SK-N-MC (cell line): Measurements from ENCODE around the gene NR4A3.

Experiments used
- DNase-seq: peaks from one replicate; pipeline ENCODE4 v3.0.0-alpha.2; 2011; ENCODE audit warnings: low read depth, low spot score
- H3K27ac ChIP-seq: fragments of 200-600 bp; sonication (generic); 2 replicates; pipeline ENCODE4 v1.5.1; 2016; ENCODE audit warnings: mixed run types
- H3K36me3 ChIP-seq: fragments of 200-600 bp; sonication (generic); 2 replicates; pipeline ENCODE4 v1.6.1; 2017; ENCODE audit warnings: antibody characterized with exemption, low read length, mixed read lengths; ENCODE audit not compliant: insufficient read depth
- H3K4me3 ChIP-seq: fragments of 200-600 bp; sonication (generic); 2 replicates; pipeline ENCODE4 v1.5.1; 2016
- H3K9ac ChIP-seq: fragments of 200-600 bp; sonication (generic); 2 replicates; pipeline ENCODE4 v1.8.0; 2017; ENCODE audit warnings: mixed run types, mixed read lengths; ENCODE audit not compliant: insufficient read length
- H3K9me3 ChIP-seq: fragments of 200-600 bp; sonication (generic); 2 replicates; pipeline ENCODE4 v1.6.1; 2017; ENCODE audit warnings: low read depth, mild to moderate bottlenecking, antibody characterized with exemption, low read length, moderate library complexity, mixed read lengths
- EZH2 ChIP-seq: fragments of 200-600 bp; sonication (generic); IDR thresholded peaks from one replicate; pipeline ENCODE4 v1.6.1; 2017; ENCODE audit warnings: antibody characterized with exemption
- FOXP2 ChIP-seq: optimal IDR thresholded peaks from 2 replicates; pipeline ENCODE3; 2011; ENCODE audit warnings: mild to moderate bottlenecking, moderate library complexity; ENCODE audit not compliant: insufficient read depth; ENCODE audit errors: extremely low read length, control extremely low read depth
- POLR2AphosphoS5 ChIP-seq: IDR thresholded peaks from 2 replicates; pipeline ENCODE4 v1.6.1; 2012; ENCODE audit warnings: mild to moderate bottlenecking, low read depth, low read length, borderline replicate concordance

Gene NR4A3

DNA sequence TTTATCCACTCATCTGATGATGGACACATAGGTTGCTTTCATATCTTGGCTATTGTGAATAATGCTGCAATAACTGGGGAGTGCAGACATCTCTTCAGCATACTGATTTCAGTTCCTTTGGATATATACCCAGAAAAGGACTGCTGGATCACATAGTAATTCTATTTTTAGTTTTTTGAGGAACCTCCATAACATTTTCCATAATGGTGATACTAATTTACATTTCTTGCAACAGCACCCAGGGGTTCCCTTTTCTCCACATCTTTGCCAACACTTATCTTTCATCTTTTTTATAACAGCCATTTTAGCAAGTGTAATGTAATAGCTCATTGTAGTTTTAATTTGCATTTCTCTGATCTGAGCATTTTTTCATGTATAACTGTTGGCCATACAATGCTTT lies 34.1 kb upstream of the NR4A3 start:
- TF ChIP-seq POLR2AphosphoS5 (no peak), EZH2 (no peak), FOXP2 (no peak)
- H3K9me3 ChIP-seq, result no peaks in the 10 kb centered on the region
- no peak overlapping the region for H3K4me3 ChIP-seq
- H3K9ac ChIP-seq, result no peak overlapping the region
- H3K36me3 ChIP-seq, result no peaks in the 10 kb centered on the region
- DNase-seq, result no peak
- no peak overlapping the region for H3K27ac ChIP-seq

DNA sequence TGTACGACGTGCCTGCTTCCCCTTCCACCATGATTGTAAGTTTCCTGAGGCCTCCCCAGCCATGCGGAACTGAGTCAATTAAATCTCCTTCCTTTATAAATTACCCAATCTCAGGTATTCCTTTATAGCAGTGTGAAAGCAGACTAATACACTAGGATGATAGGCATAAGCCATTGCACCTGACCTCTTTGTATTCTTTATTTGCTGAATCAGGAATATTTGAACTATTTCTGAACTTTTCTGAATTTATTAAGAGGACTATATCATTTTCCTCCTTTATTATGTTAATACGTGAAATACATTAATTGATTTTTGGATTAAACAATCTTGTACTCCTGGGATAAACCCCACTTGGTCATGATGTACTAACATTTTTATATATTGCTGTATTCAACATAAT lies 28.2 kb upstream of the NR4A3 start:
- no peaks in the 10 kb centered on the region for H3K9me3 ChIP-seq
- H3K36me3 ChIP-seq, result no peaks in the 10 kb centered on the region
- TF ChIP-seq EZH2 (no peak), POLR2AphosphoS5 (no peak), FOXP2 (no peak)
- no peak overlapping the region for H3K9ac ChIP-seq
- no peak for DNase-seq
- no peak overlapping the region for H3K27ac ChIP-seq
- no peak overlapping the region for H3K4me3 ChIP-seq

DNA sequence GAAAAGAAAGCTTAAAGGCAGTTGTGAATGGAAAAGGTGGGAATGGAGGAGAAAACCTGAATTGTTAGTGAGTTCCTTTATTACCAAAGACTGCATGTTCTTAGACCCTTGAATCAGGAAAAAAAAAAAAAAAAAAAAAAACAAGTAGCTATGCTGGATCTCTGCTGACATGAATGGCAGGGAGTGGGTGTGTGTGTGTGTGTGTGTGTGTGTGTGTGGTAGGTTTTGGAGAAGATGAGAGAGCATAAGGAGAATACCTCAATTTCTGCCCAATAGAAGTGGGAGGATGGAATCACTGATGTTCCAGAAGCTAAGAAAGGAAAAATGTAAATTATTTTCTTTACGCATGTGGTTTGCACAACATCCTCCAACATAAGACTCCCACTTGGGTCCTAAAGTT lies 25.5 kb upstream of the NR4A3 start:
- no peak for TF ChIP-seq EZH2
- TF ChIP-seq POLR2AphosphoS5, result no peak
- TF ChIP-seq FOXP2, result no peak
- Histone ChIP-seq H3K4me3 (no peak overlapping the region), H3K9ac (no peak overlapping the region), H3K9me3 (no peaks in the 10 kb centered on the region), H3K27ac (no peak overlapping the region), H3K36me3 (no peaks in the 10 kb centered on the region)
- no peak for DNase-seq

DNA sequence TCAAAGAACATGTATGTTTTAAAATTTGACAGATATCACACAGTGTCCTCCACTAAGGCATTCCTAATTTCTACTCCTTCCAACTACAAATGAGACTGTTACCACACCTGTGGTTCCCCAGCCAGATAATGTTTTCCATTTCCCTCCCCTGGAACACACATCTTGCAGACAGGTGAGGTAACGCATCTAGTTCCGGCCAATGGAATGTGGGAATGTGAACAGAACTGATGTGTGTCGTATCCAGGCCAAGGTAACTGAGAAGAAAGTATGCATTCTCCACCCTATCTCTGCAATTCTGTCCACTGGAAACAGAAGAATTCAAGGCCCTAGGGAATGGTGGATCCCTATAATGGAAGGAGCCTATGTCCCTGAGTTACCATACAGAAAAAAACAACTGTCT lies 19.9 kb upstream of the NR4A3 start:
- Histone ChIP-seq H3K27ac (no peak overlapping the region), H3K9ac (no peak overlapping the region), H3K36me3 (no peaks in the 10 kb centered on the region), H3K9me3 (no peaks in the 10 kb centered on the region), H3K4me3 (no peak overlapping the region)
- TF ChIP-seq FOXP2 (no peak), EZH2 (no peak), POLR2AphosphoS5 (no peak)
- DNase-seq, result no peak

DNA sequence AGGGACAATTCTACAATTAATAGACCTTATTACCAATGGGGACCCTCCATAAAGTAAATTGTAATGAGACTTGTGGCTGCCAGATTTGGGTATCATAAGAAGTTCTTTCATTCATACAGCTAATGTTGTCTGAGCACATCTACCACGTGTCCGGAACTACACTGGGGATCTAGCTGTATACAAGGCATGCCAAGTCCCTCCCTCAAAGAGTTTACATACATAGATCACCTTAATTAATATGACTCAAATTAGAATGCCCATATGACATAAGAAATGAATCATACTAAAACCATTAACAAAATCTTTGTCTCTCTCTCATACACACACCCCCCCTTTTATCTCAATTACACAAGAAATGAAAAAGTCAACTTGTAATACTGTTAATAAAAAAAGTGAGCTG lies 18.0 kb upstream of the NR4A3 start:
- H3K9ac ChIP-seq, result no peak overlapping the region
- H3K27ac ChIP-seq, result no peak overlapping the region
- H3K9me3 ChIP-seq, result no peaks in the 10 kb centered on the region
- TF ChIP-seq EZH2 (no peak), POLR2AphosphoS5 (no peak), FOXP2 (no peak)
- no peaks in the 10 kb centered on the region for H3K36me3 ChIP-seq
- H3K4me3 ChIP-seq, result no peak overlapping the region
- DNase-seq, result no peak

DNA sequence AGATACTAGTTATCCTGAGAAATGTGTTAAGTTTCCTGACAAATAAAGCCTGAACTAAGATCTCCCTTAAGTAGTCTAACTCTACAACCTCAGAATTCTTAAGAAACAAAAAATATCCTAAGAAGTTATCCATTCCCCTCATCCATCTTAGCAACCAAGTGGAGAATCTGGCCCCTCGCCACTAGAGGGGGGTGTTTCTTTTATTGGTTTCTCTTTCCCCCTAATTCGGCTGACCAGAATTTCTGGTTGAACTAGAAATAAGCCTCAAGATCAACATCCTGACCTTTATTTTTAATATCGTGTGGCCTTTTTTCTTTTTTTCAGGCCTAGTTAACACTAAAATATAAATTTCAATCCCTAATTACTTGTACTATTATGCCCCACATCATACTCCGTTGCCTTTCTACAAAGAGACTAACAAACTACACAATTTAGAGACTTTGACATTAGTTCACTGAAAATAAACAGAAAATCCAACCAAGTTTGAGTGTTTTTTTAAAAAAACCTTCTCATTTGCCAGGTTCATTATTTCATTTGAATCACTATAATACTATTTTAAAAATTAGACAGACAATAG lies 14.3 kb upstream of the NR4A3 start:
- Histone ChIP-seq H3K4me3 (no peak overlapping the region), H3K36me3 (0 out of 2 replicates have a peak, but pooled peaks cover 3% of the 10 kb centered on the region), H3K9me3 (no peaks in the 10 kb centered on the region), H3K9ac (no peak overlapping the region), H3K27ac (no peak overlapping the region)
- TF ChIP-seq FOXP2, result no peak
- no peak for DNase-seq

DNA sequence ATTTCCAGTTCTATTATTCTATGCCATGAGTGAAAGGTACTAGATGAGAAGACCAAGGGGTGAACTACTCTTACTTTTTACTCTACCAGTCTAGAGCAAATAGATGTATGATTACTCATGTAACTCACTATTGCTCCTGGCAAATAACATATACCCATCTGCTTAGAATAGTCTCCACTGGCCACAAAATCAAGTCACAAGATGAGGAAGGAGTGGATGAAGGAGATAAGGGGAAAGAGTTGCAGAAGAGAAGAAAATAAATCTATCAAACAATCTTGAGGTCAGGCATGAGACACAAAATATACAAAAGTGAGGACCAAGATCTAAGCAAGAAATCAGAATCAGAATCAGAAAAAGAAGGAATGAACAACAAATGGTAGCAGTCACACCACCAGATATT lies 13.7 kb upstream of the NR4A3 start:
- no peak for DNase-seq
- Histone ChIP-seq H3K9me3 (no peaks in the 10 kb centered on the region), H3K9ac (no peak overlapping the region), H3K36me3 (0 out of 2 replicates have a peak, but pooled peaks cover 3% of the 10 kb centered on the region), H3K4me3 (no peak overlapping the region), H3K27ac (no peak overlapping the region)
- TF ChIP-seq POLR2AphosphoS5, result no peak
- no peak for TF ChIP-seq EZH2
- TF ChIP-seq FOXP2, result no peak

DNA sequence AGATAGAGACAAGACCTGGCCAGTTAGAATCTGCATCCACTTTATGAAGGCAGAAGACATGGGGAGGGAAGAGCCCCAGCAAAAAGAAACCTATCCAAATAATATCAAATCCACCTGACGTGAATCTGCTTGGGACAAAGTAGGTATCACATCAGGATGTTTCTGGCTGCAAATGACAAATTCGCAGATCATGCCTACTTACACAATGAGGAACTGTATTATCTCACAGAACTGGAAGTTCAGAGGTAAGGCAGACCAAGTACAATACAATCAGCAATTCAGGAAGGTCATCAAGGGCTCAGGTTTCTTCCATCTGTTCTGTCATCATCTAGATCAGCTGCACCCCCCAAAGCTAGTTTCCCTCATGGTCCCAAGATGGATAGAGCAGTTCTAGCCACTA lies 13.2 kb upstream of the NR4A3 start:
- H3K9ac ChIP-seq, result no peak overlapping the region
- no peak for DNase-seq
- TF ChIP-seq EZH2 (no peak), FOXP2 (no peak), POLR2AphosphoS5 (no peak)
- H3K9me3 ChIP-seq, result no peaks in the 10 kb centered on the region
- H3K27ac ChIP-seq, result no peak overlapping the region
- 0 out of 2 replicates have a peak, but pooled peaks cover 3% of the 10 kb centered on the region for H3K36me3 ChIP-seq
- no peak overlapping the region for H3K4me3 ChIP-seq
